ES-I3 (cell line): ENCODE results near the gene RAP1GAP2.
"Not testable (repeated sequence)": the region's sequence is repeated elsewhere in the genome, so short reads cannot be mapped to it uniquely, and the experiment has no call there.

ENCODE experiments used
- H3K36me3 ChIP-seq: 2 replicates; pipeline ENCODE4 v1.6.1; 2013; ENCODE audit warnings: mild to moderate bottlenecking, low read length, control low read depth, moderate library complexity; ENCODE audit not compliant: insufficient read depth
- H3K4me1 ChIP-seq: 2 replicates; pipeline ENCODE4 v1.6.1; 2013; ENCODE audit warnings: mild to moderate bottlenecking, control low read depth, low read length; ENCODE audit not compliant: insufficient read depth
- H3K9ac ChIP-seq: 2 replicates; pipeline ENCODE4 v1.6.1; 2013; ENCODE audit warnings: low read depth, mild to moderate bottlenecking, low read length, moderate library complexity
- H3K9me3 ChIP-seq: 2 replicates; pipeline ENCODE4 v1.6.1; 2013; ENCODE audit warnings: mild to moderate bottlenecking, low read length, moderate library complexity; ENCODE audit not compliant: control insufficient read depth, insufficient read depth

RAP1GAP2 gene

DNA sequence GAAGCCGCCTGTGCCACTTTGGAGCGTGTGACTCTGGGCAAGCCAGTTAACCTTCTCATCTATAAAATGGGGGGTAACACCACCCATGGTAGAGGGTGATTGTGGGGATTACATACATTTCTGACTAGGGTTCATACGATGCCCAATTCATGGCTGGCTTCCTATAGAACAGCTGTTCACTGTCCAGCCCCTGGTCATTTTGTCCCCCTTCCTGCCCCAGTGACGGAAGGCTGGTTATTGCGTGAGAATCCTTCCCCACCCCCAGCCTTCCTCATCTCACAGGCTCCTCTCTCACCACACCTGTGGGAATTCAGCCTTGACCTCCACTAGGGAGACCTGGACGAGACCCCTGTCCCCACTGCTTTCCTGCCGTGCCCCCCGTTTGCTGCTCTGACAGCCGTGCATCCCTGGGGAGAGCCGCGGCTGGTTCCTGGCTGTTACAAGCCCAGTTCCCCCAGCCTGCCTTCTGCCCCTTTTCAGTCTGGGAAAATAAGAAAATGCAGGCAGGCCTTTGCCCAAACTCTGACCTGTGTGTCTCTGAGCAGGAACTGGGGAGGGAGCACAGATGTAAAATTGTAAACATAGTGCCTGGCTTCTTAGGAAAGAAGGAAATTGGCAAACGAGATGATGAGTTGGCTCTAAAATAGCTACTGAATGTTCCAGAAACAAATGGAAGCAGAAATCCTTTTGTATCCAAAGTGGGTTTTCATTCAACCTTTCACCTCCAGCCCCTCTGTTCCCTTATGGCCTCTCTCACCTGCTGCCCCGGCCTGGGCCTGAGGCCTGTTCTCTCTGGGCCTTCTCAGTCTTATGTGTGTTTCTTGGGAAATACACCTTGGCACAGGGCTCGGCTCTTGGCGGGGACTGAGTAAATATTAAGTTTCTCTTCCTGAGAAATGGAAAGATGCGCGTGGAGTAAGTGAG lies 199.9 kb downstream of the RAP1GAP2 start:
- Histone ChIP-seq H3K4me1 (no peaks in the 10 kb centered on the region), H3K36me3 (peaks cover 10% of the 10 kb centered on the region), H3K9me3 (no peaks in the 10 kb centered on the region), H3K9ac (no peak overlapping the region)

DNA sequence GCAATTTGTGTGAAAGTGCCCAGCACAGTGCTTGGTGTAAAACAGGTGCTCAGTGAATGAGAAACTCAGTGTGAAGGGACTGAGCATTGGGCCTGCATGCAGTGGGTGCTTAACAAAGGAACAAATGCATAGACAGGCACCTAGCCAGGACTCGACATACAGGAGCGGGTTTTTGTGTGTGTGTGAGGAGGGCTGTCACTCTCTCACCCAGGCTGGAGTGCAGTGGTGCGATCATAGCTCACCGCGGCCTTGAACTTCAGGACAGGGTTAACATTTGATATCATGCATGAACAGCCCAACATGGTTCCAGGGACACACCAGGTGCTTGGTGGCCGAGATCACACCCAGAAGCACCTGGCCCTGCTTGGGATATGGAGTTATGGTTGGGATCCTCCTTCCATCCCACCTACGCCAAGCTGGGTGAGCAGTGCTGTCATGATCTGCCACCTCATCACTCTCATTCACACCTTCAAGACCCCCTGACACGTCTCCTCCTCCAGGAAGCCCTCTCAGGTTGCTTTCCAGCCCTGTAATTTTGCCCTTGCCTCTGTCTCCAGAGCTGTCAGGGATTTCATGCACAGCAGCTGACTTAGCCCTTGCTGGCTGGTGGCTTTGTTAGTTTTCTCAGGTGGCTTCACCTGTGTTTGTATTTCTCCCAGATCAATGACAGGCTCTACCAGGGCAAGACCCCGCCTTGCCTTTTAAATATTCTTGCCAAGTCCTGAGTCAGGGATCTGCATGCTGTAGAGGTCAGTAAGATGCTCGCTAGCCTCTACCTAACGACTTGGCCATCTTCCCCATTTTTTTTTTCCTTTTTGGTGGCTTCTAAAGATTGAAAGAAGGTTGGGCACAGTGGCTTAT lies 200.8 kb downstream of the RAP1GAP2 start:
- Histone ChIP-seq H3K9ac (no peak overlapping the region), H3K9me3 (no peaks in the 10 kb centered on the region), H3K4me1 (no peaks in the 10 kb centered on the region), H3K36me3 (peaks cover 10% of the 10 kb centered on the region)

DNA sequence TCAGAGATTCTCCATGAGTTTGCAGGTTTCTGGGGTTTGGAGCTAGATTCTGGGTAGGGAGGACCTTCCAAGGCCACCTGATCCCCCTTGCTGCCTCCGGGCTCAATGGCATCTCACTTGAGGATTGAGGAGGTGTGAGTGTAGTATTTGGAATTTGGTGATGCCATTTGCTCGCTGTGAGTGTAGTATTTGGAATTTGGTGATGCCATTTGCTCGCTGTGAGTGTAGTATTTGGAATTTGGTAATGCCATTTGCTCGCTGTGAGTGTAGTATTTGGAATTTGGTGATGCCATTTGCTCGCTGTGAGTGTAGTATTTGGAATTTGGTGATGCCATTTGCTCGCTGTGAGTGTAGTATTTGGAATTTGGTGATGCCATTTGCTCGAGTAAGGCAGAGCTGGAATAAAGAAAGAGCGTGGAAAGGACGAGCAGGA lies 202.2 kb downstream of the RAP1GAP2 start:
- H3K4me1 ChIP-seq, H3K9me3 ChIP-seq, H3K9ac ChIP-seq: not testable (repeated sequence)
- peaks cover 11% of the 10 kb centered on the region for H3K36me3 ChIP-seq

DNA sequence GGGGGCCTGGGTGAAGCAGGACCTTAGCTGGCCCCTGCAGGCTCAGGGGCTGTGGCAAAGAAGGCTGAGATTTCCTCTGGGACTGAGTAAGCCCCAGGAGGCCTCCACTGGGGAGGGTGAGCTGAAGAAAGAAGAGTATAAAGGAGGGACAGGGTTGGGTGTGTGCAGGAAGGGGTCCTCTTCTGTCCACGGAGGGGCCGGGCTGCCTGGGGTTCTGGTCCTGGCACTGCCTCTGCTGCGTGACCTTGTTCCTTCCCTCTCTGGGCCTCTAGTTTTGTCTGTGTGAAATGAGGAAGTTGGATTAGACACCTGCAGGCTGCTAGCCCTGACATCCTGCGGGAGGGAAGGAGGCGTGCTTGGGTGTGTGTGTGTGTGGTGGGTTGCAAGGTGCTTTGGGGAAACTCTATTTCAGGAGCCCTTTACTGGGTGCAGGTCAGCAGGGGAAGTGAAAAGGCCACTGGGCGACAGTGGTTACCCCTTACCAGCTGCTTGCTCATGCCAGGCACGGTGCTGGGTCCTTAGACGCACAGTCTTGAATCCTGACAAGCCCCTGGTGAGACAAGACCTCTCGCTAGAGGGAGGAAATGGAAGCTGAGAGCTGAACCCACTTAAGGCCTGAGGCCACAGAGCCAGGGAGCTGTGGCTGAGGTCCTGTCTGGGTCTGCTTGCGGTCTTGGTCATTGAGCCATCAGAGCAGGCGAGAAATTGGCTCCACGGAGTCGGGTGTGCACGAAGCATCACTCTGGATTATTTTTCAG lies 206.5 kb downstream of the RAP1GAP2 start:
- H3K36me3 ChIP-seq, result peaks cover 9% of the 10 kb centered on the region
- H3K9ac ChIP-seq, result no peak overlapping the region
- no peaks in the 10 kb centered on the region for H3K9me3 ChIP-seq
- no peaks in the 10 kb centered on the region for H3K4me1 ChIP-seq

DNA sequence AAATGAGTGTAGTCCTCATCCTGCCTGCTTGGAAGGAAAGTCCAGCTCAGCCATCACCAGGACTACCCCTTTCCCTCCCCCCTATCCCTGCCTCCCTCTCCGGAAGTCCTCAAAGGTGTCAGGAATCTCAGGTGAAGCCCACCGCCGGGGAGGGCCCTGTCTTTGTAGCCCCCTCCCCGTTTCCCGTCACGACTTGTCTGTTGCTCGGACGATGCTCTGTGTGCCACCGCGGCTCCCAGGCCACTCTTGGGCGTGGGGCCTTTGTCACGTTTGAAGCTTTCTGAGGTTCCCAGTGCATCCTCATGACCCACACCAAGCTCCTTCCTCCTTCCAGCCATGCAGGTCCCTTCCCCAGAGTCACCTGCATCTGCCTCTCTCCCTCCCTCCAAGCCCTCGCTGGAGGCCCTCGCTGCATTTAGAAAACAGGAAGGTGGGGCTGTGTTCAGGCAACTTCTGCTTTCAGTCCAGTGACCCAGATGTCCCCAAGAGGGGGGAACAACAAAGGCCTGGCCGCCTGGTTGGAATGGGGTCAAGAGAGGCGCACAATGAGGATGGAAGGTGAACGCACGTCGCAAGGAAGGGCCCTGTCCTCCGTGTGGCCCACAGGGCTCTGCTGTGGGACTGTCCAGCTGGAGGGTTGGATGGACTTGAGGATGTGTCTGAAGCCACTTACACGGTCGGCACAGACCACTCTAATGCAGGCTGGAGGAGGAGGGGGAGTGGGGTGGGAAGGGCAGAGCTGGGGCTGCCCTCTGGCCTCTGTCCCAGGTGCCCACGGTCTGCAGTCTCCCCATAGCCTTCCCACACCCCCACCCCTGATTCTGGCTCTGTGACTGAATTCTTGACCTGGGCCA lies 207.3 kb downstream of the RAP1GAP2 start:
- Histone ChIP-seq H3K4me1 (no peaks in the 10 kb centered on the region), H3K36me3 (peaks cover 4% of the 10 kb centered on the region; the same call in 1 of the 2 replicates), H3K9me3 (no peaks in the 10 kb centered on the region), H3K9ac (no peak overlapping the region)

DNA sequence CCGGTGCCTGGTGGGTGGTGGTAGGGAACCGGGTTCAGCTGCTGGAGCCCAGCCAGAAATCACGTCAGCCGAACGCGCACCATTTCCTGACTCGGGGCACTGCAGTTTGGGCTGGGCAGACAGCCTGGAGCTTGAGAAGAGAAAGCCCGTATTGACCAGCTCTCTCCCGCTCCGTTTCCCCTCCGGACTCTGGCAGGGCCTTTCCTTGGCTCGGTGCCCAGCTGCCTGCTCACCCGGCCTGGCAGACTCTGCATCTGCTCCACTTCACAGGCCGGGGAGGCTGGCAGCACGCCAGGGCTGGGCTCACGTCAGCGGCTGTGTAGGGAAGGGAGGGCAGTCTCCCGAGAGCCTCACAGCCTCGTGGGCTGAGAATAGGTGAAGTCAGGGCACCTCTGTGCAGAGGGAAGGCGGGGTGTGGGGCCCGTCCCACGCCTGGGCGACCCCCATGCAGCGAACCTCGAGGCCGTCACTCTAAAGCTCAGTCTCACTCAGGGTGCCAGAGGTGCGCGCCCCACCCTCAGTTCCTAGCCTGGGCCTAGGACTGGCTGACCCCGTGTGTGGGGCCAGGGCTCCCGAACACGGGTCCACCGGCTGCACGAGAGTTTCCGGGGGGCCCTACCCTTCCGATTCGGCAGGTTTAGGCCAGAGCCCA lies 208.0 kb downstream of the RAP1GAP2 start:
- Histone ChIP-seq H3K9ac (no peak overlapping the region), H3K4me1 (no peaks in the 10 kb centered on the region), H3K9me3 (no peaks in the 10 kb centered on the region), H3K36me3 (peaks cover 4% of the 10 kb centered on the region; the same call in 1 of the 2 replicates)

DNA sequence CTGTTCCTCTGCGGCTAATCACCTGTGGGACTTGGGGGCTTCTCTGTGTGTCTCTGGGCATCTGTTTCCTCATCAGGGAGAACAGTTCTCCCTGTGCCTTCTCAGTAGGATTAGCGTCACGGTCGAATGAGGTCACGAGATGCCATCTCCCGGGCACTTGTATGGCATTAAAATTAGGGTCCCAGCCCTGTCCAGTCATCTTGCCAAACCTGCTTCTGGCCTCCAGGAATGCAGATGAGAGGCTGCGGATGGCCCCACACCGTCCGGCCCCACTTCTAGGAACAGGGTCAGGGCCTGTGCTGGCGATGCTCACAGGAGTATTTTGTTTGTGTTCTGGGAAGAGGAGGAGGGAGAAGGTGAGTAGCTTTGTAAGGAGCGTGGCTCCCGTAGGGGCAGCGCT lies 208.7 kb downstream of the RAP1GAP2 start:
- no peaks in the 10 kb centered on the region for H3K9me3 ChIP-seq
- no peaks in the 10 kb centered on the region for H3K4me1 ChIP-seq
- peaks cover 4% of the 10 kb centered on the region; the same call in 1 of the 2 replicates for H3K36me3 ChIP-seq
- no peak overlapping the region for H3K9ac ChIP-seq

DNA sequence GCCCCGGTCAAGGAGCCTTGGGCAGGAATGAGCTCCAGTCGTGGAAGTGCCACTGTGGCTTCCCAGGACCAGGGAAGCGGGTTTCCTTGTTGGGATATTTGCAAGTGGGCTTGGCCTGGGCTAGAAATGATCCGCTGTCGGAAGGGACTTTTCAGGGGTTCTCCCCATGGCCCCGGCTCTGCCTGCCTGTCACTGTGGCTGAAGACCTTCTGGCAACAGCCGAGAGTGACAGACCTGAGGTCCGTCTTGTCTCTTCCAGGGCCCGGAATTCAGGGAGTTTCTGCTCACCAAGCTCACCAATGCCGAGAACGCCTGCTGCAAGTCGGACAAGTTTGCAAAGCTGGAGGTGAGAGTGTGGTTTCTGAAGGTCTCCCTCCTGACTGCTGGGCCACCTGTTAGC lies 209.5 kb downstream of the RAP1GAP2 start:
- Histone ChIP-seq H3K9ac (no peak overlapping the region), H3K9me3 (no peaks in the 10 kb centered on the region), H3K4me1 (no peaks in the 10 kb centered on the region), H3K36me3 (peaks cover 4% of the 10 kb centered on the region; the same call in 1 of the 2 replicates)

DNA sequence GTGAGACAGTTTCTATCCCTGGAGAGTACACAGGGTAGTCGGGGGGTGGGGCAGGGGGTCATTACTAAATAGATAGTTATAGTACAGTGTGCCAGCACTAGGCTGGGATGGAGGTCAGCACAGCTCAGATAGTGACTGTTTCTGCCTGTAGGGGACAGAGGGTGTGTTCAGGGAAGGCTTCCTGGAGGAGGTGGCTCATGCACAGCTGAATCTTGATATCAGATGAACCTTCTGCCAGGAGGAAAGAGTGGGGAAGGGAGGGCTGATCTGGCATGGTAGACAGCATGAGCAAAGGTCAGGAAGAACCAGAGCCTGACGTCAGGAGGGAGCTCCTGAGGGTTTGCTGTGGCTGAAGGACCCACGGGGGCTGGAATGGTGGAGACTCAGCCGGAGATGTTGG lies 210.6 kb downstream of the RAP1GAP2 start:
- H3K9me3 ChIP-seq, result no peaks in the 10 kb centered on the region
- peaks cover 6% of the 10 kb centered on the region; the same call in 1 of the 2 replicates for H3K36me3 ChIP-seq
- no peaks in the 10 kb centered on the region for H3K4me1 ChIP-seq
- H3K9ac ChIP-seq, result no peak overlapping the region

DNA sequence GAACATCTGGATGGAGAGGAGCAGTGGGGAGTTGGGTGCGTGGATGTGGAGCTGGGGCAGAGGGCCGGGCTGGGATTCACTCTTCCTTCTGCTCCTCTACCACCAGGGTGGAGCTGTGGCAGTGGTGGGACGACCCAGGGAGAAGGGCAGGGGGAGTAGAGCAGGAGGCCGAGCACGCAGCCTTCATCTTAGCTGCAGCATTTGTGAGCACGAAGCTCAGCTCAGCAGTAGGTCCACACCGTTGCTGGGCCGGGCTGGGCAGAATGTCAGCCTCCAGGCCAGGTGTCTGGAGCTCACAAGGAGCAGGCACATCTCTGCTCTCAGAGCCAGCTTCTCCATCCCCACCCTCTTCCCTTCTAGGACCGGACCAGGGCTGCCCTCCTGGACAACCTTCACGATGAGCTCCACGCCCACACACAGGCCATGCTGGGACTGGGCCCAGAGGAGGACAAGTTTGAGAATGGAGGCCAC lies 211.4 kb downstream of the RAP1GAP2 start:
- Histone ChIP-seq H3K4me1 (no peaks in the 10 kb centered on the region), H3K9me3 (no peaks in the 10 kb centered on the region), H3K36me3 (peaks cover 6% of the 10 kb centered on the region; the same call in 1 of the 2 replicates), H3K9ac (no peak overlapping the region)

DNA sequence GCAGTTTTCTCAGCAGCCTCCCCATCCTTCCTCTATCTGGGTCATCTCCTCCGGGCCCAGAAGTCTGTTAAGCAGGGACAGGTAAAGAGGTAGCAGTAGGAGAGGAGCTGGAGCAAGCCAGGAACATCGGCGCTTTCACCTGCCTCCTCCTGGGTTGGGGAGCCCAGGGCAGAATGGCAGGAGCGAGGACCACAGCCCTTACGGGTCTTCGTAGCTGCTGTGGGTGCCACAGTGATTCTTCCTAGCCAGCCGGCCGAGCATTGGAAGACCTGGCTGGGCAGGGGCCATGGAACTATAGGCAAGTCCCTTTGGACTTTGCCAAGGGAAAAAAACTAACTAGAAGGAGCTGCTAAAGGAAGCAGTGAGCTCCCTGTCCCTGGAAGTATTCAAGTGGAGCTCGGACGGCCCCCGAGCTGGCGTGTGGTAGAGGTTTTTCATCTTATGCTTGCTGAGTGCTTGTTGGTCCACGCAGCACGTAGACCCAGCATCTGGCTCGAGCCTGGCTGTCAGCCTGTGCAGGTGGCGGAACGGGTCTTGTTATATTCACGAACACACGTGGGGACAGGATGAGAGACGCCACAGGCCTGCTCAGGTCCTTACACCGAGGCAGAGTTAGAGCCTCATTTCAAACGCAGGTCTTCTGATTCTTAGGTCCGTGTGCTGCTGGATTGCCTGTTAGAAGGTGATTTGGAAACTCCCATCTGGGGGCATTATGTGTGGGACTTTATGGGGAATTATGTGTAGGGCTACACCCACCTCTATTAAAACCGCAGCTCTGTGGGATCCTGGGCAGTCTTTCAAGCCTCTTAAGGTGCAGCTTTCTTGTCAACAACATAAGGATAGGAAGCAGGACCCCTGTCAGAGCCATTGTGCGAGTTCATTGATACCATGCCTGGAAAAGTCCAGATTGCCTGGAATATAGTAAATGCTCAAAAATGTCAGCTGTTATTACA lies 212.4 kb downstream of the RAP1GAP2 start:
- Histone ChIP-seq H3K9ac (no peak overlapping the region), H3K36me3 (peaks cover 3% of the 10 kb centered on the region; the same call in 1 of the 2 replicates), H3K4me1 (no peaks in the 10 kb centered on the region), H3K9me3 (no peaks in the 10 kb centered on the region)

DNA sequence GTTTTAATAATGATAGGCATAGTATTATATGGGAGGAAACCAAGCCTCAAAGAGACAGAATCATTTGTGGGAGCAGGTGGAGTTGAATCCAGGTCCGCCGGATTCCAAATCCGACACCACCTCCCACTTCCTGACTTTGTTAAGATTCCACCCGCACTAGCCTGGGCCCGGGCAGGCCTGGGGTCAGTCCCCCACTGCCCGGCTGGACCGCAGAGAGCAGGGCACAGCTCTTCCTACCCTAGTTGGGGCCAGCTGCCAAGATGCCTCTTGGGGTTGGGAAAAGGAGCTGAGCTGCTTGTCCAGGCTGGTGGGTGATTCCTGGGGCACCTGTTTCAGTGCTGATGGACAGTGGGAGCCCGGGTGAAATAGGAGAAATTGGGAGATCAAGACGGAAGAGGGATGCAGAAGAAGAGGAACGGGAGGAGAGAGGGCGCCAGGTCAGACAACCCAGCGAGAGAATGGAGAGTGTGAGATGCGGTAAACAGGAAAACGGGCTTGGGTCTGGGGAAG lies 213.2 kb downstream of the RAP1GAP2 start:
- H3K9ac ChIP-seq, result no peak overlapping the region
- peaks cover 3% of the 10 kb centered on the region; the same call in 1 of the 2 replicates for H3K36me3 ChIP-seq
- no peaks in the 10 kb centered on the region for H3K9me3 ChIP-seq
- no peaks in the 10 kb centered on the region for H3K4me1 ChIP-seq
